ENCODE data around the gene PLXNB3.
"Not testable (repeated sequence)": the region's sequence is repeated elsewhere in the genome, so short reads cannot be mapped to it uniquely, and the experiment has no call there.

PLXNB3 gene

GRCh38 chrX:153732401-153732800 is 31.6 kb upstream of the PLXNB3 start:
- no peak for DNase-seq (ENCODE audit: low read depth)

DNA sequence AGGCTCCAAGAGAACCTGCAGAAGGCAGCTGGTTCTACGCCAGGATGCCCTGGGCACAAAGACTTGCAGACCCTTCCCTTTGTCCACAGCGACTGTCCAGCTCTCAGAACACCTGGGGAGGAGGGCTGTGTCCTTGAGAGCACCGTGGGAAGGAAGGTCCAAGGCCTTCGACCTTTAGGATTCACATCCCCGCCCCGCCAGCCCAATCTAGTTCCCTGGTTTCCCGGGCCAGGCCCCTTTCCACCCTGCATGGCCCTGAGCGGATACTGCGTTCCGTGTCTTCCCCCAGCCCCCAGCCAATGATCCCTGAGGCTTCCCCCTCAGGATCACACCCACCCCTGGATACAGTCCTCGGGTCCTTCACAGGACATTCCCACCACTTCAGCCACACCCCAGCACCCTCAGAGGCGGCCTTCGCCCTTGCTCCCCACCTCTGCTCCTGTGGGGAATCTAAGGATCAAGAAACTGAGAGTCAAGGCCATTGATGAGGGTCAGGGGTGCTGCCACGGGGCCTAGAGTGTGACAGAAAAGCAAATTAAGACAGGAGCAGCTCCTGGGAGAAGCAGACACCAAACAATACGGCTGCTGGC is 30.3 kb upstream of the PLXNB3 start:
- DNase-seq (ENCODE audit: low read depth), result no peak

- no peak for DNase-seq (ENCODE audit: low read depth)
Measured at GRCh38 chrX:153734871-153735270, 29.2 kb upstream of the PLXNB3 start.

GRCh38 chrX:153735274-153735673 is 28.8 kb upstream of the PLXNB3 start:
- no peak for DNase-seq (ENCODE audit: low read depth)

DNA sequence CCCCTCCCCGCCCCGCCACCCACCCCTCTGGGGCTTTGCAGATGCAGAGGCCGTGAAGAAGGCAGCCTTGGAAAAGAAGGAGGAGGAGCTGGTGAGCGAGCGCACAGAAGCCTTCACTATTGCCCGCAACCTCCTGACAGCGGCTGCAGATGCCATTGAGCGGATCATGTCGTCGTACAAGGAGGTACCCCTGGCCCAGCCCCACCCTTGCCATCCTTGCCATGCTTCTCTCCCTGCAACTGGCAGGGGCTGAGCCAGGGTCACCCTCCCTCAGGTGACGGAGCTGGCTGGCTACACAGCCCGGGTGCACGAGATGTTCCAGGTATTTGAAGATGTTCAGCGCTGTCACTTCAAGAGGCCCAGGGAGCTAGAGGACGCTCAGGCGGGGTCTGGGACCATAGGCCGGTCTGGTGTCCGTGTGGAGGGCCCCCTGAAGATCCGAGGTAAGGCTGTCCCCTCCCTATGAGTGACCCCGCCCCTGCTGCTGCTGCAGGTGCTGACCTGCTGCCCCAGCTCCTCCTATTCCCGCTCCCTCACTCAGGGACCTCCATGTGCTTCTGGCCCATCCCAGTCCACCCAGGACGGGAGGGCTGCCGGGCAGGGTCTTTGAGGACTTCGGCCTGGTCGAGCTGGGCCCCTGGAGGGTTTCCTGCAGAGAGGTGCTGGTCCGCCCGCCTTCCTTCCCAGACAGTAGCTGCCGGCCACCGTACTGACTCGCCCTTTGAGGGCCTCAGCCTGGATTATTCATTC is 27.8 kb upstream of the PLXNB3 start:
- no peak for DNase-seq (ENCODE audit: low read depth)

DNA sequence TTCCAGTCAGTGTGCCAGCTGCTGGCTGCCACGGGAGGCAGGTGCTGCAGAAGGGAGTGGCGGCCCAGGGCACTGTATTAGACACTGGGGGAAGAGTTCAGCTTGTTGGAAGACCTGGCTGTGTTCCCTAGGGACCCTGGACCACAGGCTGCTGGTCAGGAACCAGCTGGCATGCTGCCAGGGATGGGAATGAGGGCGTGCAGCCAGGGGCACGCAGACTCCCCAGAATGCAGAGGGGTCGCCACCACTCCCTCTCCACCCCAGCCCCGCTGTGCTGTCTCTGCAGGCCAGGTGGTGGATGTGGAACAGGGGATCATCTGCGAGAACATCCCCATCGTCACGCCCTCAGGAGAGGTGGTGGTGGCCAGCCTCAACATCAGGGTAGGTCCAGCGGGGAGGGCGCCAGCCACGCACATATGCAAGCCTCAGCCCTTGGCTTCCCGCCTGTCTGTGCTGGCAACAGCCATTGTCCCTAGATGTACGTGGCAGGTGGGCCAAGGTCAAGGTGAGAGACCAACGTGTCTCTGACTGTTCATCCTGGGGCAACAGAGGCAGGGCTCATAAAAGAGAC is 27.1 kb upstream of the PLXNB3 start:
- no peak for DNase-seq (ENCODE audit: low read depth)

- DNase-seq (ENCODE audit: low read depth), result no peak
Measured at GRCh38 chrX:153738056-153738605, 25.9 kb upstream of the PLXNB3 start.

DNA sequence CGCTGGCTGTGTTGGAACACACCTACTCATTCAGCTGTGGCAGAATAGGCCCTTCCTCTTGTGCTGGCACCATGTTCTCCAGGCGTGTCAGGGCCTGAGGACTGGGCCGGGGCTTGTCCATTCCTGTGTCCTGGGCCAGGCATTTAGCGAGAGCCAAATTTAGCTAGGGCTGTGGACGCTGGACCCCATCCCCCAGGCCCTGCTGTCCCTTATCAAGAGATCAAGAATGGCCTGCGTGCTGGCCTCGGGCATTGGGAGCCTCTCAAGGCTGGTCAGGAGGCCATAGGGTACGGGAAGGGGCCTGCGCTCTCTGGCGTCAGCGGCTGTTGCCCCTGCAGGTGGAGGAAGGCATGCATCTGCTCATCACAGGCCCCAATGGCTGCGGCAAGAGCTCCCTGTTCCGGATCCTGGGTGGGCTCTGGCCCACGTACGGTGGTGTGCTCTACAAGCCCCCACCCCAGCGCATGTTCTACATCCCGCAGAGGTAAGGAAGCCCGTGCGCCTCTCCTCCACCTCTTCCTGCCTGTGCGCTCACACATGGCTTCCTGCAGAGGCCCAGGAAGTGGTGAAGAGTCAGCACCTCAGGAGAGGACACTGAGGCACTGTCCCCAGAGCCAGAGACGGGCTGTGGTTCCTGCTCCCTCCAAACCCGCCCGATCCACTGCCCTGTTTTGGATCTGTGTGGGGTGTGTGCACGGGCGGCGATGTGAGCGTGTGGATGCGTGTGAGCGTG is 24.1 kb upstream of the PLXNB3 start:
- DNase-seq (ENCODE audit: low read depth), result no peak

- DNase-seq (ENCODE audit: low read depth), result no peak
Measured at GRCh38 chrX:153740631-153741222, 23.3 kb upstream of the PLXNB3 start.

GRCh38 chrX:153741446-153741845 is 22.6 kb upstream of the PLXNB3 start:
- DNase-seq (ENCODE audit: low read depth), result no peak

DNA sequence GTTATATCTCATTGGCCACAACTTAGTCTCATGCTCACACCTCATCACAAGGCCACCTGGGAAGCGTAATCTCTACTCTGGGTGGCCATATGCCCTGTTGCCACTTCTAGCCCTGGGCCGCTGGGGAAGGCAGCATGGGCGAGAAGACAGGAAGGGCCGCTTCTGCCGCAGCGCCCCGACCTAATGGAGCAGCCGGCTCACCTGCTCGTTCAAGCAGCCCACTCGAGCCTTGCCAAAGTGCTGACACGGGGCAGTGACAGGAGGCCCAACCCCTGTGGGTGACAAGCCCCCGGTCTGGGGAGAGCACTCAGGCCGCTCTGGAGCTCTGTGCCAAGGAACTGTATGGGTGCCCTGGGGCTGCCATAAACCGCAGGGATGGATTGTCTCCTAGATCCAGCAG is 21.9 kb upstream of the PLXNB3 start:
- not testable (repeated sequence) for DNase-seq (ENCODE audit: low read depth)

GRCh38 chrX:153742796-153743467 is 21.1 kb upstream of the PLXNB3 start:
- DNase-seq (ENCODE audit: low read depth), result not testable (repeated sequence)

GRCh38 chrX:153743468-153744209 is 20.4 kb upstream of the PLXNB3 start:
- not testable (repeated sequence) for DNase-seq (ENCODE audit: low read depth)

DNA sequence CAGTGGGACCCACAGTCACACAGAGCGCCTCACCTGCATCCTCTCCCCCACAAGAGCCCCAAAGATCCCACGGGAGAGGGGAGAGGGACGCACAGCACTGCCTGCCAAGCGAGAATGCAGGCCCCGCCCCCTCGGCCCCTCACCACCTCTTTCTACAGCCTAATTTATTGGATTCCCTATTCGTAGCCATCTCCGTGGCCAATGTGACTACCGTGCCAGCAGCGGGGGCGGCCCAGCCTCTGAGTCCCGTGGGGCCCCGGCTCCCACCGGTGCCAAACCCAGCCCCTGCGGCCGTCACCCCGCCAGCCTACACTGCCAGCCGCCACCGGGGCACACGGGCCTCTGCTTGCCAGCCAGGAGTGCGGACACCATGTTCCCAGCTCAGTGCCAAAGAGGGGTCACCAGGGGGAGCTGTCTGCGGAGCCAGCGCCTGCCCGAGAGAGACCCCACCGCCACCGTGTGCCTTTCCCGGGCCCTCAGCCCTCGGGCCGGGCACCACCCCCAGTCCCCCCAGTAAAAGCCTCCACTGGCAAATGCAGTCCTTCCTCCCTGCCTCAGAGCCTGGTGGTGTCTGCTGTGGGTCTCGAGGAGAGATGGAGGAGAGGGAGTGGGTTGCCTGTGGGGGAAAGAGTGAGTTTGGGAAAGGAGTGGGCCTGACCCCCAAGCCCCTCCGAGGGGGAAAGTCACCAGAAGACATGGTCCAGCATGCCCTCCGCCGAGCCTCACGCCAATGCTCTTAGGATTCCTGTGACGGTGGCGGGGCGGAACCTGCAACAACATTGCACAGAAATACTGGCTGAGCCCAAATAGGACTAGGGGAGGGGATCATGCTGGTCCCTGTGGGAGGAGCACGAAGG is 19.6 kb upstream of the PLXNB3 start:
- no peak for DNase-seq (ENCODE audit: low read depth)

GRCh38 chrX:153745067-153745433 is 19.0 kb upstream of the PLXNB3 start:
- DNase-seq (ENCODE audit: low read depth), result not testable (repeated sequence)

GRCh38 chrX:153746359-153746758 is 17.7 kb upstream of the PLXNB3 start:
- no peak for DNase-seq (ENCODE audit: low read depth)

DNA sequence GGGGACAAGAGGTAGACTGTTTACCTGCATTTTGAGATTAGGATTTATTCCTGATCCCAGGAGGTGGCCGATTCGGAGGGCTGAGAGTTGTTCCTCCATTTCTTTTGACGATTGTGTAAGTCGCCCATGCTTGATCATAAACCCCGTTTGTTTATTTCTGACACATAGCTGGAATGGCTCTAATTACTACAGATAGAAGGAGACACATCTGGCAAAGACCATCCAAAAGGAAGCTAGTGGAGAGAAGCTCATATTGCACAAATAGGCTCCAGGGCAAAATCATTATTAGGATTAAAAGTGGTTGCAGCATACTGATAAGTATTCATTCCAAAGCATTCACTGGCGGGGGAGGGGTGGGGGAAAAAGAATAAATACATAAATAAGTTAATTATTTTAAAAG is 17.1 kb upstream of the PLXNB3 start:
- DNase-seq (ENCODE audit: low read depth), result not testable (repeated sequence)

- not testable (repeated sequence) for DNase-seq (ENCODE audit: low read depth)
Measured at GRCh38 chrX:153749017-153749416, 15.0 kb upstream of the PLXNB3 start.

GRCh38 chrX:153750127-153750774 is 13.8 kb upstream of the PLXNB3 start:
- no peak for DNase-seq (ENCODE audit: low read depth)
